A673 (cell line): ENCODE data around the gene GRK6. TPM values are rescaled to one million over a fixed set of nuclear protein-coding genes. Genes with fewer than 3 reads are reported as not detected.

Experiments
- BruUV-seq: library from RNA; stranded (reverse); fragments of 400-500 nt; replicated peaks from 2 replicates; lab custom pipeline; 2021; lab: Mats Ljungman, UMichigan
- CTCF ChIA-PET: fragments of 300-600 bp; sonication (Branson Sonifier 250); formaldehyde crosslinking; loops from one replicate; lab custom pipeline; 2022; ENCODE audit warnings: antibody characterized with exemption; lab: Charles Lee
- POLR2A ChIA-PET: fragments of 300-600 bp; sonication (Branson Sonifier 250); formaldehyde crosslinking; loops from one replicate; lab custom pipeline; 2022; ENCODE audit warnings: antibody characterized with exemption; ENCODE audit not compliant: low non-redundant PET; lab: Charles Lee
- DNase-seq: peaks from one replicate; pipeline ENCODE4 v3.0.0-alpha.2; 2015; ENCODE audit warnings: low spot score
- H3K27ac ChIP-seq: fragments of 200-600 bp; sonication (generic); 2 replicates; pipeline ENCODE4 v1.5.1; 2016; ENCODE audit warnings: mixed run types, low read depth, mild to moderate bottlenecking, mixed read lengths, antibody characterized with exemption, low read length; ENCODE audit not compliant: poor library complexity, severe bottlenecking
- H3K27me3 ChIP-seq: fragments of 200-600 bp; sonication (generic); replicated peaks from 2 replicates; pipeline ENCODE4 v1.6.1; 2017; ENCODE audit warnings: mixed run types, low read depth, mild to moderate bottlenecking, mixed read lengths, antibody characterized with exemption, low read length; ENCODE audit not compliant: insufficient read depth, poor library complexity
- H3K36me3 ChIP-seq: fragments of 200-600 bp; sonication (generic); 2 replicates; pipeline ENCODE4 v1.6.1; 2016; ENCODE audit warnings: mixed run types, mild to moderate bottlenecking, mixed read lengths, antibody characterized with exemption, low read length; ENCODE audit not compliant: insufficient read depth, poor library complexity, severe bottlenecking
- H3K4me1 ChIP-seq: fragments of 200-600 bp; sonication (generic); 2 replicates; pipeline ENCODE4 v1.6.1; 2017; ENCODE audit warnings: mixed run types, mild to moderate bottlenecking, mixed read lengths, antibody characterized with exemption, low read length; ENCODE audit not compliant: insufficient read depth, poor library complexity, severe bottlenecking
- H3K4me3 ChIP-seq: fragments of 200-600 bp; sonication (generic); 2 replicates; pipeline ENCODE4 v1.5.1; 2016; ENCODE audit warnings: low read depth, mixed run types, mild to moderate bottlenecking, mixed read lengths, low read length; ENCODE audit not compliant: poor library complexity, severe bottlenecking
- H3K9me3 ChIP-seq: fragments of 200-600 bp; sonication (generic); 2 replicates; pipeline ENCODE4 v1.6.1; 2016; ENCODE audit warnings: mixed run types, low read depth, mild to moderate bottlenecking, mixed read lengths, antibody characterized with exemption, low read length; ENCODE audit not compliant: poor library complexity, severe bottlenecking
- EZH2 ChIP-seq: fragments of 200-600 bp; sonication (generic); IDR thresholded peaks from 2 replicates; pipeline ENCODE4 v1.6.1; 2017; ENCODE audit warnings: borderline replicate concordance, low read depth, mild to moderate bottlenecking, mixed read lengths, antibody characterized with exemption, low read length; ENCODE audit not compliant: poor library complexity, severe bottlenecking
- intact Hi-C: fragments of 100-400 bp; cut with micrococcal nuclease; formaldehyde crosslinking; loops from one replicate; pipeline ENCODE4 v1.10.0; 2022; ENCODE audit not compliant: unreplicated experiment
- total RNA-seq: library from RNA; stranded (reverse); gene quantifications from 2 replicates; pipeline ENCODE4 v1.2.3, GENCODE V29; 2021
- TF ChIP-seq, protein P1 (sequence below): fragments of 300-800, 200-600 bp; sonication (generic); conservative IDR thresholded peaks from 2 replicates; pipeline ENCODE4 v1.5.1; 2017; ENCODE audit warnings: low read depth, mild to moderate bottlenecking, antibody characterized with exemption, low read length, moderate library complexity, mixed read lengths

GRK6 gene
- total RNA-seq, 1 experiment from 2014 or later, result 32.1 TPM

- DNase-seq, result peak; percentile 34
- H3K4me3 ChIP-seq, result no peak overlapping the region
- no peaks in the 10 kb centered on the region for H3K9me3 ChIP-seq
- no peaks in the 10 kb centered on the region for H3K27me3 ChIP-seq
- CTCF ChIA-PET, result interaction anchor here (0.7 to 2.0 kb wide), 4 partner anchors 10 to 30 kb away, joined by 4 to 8 read pairs (median 6); no protein-coding TSS in a partner anchor
- H3K36me3 ChIP-seq, result no peaks in the 10 kb centered on the region
- intact Hi-C loops, result no loop called here
- POLR2A ChIA-PET, result no interaction called here
- H3K4me1 ChIP-seq, result no peaks in the 10 kb centered on the region
- no peak overlapping the region for H3K27ac ChIP-seq
- TF ChIP-seq, protein P1, sequence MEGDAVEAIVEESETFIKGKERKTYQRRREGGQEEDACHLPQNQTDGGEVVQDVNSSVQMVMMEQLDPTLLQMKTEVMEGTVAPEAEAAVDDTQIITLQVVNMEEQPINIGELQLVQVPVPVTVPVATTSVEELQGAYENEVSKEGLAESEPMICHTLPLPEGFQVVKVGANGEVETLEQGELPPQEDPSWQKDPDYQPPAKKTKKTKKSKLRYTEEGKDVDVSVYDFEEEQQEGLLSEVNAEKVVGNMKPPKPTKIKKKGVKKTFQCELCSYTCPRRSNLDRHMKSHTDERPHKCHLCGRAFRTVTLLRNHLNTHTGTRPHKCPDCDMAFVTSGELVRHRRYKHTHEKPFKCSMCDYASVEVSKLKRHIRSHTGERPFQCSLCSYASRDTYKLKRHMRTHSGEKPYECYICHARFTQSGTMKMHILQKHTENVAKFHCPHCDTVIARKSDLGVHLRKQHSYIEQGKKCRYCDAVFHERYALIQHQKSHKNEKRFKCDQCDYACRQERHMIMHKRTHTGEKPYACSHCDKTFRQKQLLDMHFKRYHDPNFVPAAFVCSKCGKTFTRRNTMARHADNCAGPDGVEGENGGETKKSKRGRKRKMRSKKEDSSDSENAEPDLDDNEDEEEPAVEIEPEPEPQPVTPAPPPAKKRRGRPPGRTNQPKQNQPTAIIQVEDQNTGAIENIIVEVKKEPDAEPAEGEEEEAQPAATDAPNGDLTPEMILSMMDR, result no peak
- no peak for TF ChIP-seq EZH2
- no TSS peak for BruUV-seq
Measured at GRCh38 chr5:177378884-177379883, 47.3 kb upstream of the GRK6 start.

GRCh38 chr5:177380805-177381126 lies 45.7 kb upstream of the GRK6 start:
- no peaks in the 10 kb centered on the region for H3K9me3 ChIP-seq
- no peaks in the 10 kb centered on the region for H3K4me1 ChIP-seq
- no peak overlapping the region for H3K4me3 ChIP-seq
- no TSS peak for BruUV-seq
- no peak for DNase-seq
- ChIA-PET CTCF (no interaction called here), POLR2A (no interaction called here)
- TF ChIP-seq EZH2, result no peak
- TF ChIP-seq, protein P1, result no peak
- no peaks in the 10 kb centered on the region for H3K27me3 ChIP-seq
- no peaks in the 10 kb centered on the region for H3K36me3 ChIP-seq
- no peak overlapping the region for H3K27ac ChIP-seq
- intact Hi-C loops, result no loop called here

DNA sequence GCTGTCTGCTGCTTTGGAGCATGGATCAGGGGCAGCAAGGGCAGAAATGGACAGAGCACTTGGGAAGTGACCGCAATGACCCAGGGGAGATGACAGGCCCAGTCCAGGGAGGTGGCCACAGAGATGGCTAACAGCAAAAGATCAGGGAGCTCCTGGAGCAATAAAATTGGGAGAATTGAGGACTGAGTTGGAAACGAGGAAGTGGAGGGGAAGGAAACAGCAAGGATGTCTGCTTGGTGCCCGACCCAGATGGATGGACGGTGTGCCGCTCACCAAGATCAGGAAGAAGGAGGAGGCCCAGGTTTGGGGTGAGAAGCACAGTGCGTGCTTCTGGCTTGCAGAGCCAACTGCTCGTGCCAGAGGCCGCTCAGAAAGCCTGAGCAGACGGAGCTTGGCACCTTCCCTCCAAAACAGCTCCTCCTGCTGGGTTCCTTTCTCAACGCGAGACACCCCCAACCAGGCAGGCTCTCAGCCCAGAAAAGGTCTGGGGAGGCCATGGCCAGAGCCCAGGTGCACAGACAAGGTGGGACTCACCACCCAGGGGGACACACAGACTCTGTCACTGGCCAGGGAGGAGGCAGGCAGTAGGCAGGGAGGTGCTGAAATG lies 44.0 kb upstream of the GRK6 start:
- Histone ChIP-seq H3K9me3 (no peaks in the 10 kb centered on the region), H3K4me3 (no peak overlapping the region), H3K4me1 (no peaks in the 10 kb centered on the region), H3K27ac (no peak overlapping the region), H3K36me3 (no peaks in the 10 kb centered on the region), H3K27me3 (no peaks in the 10 kb centered on the region)
- no peak for TF ChIP-seq EZH2
- TF ChIP-seq, protein P1, result peak; percentile 45
- BruUV-seq, result no TSS peak
- ChIA-PET POLR2A (no interaction called here), CTCF (interaction anchor here (0.6 to 1.5 kb wide), 3 partner anchors 8 to 65 kb away, joined by 3 to 6 read pairs (median 4); no protein-coding TSS in a partner anchor)
- intact Hi-C loops, result no loop called here
- no peak for DNase-seq
